WTC11 (cell line): ENCODE results near the gene GCC1.

ENCODE experiments used
- ETV6 ChIP-seq: sonication (generic); formaldehyde crosslinking; IDR thresholded peaks from 2 replicates; pipeline ENCODE4 v1.8.1; 2022; ENCODE audit warnings: mild to moderate bottlenecking, missing genetic modification reagents
- MYBL2 ChIP-seq: sonication (generic); formaldehyde crosslinking; IDR thresholded peaks from 2 replicates; pipeline ENCODE4 v1.8.1; 2023; ENCODE audit warnings: mild to moderate bottlenecking, moderate library complexity, missing genetic modification reagents
- NR2C2 ChIP-seq: sonication (generic); formaldehyde crosslinking; IDR thresholded peaks from 2 replicates; pipeline ENCODE4 v1.8.0; 2022; ENCODE audit warnings: mild to moderate bottlenecking, missing genetic modification reagents
- TCF7 ChIP-seq: sonication (generic); formaldehyde crosslinking; IDR thresholded peaks from 2 replicates; pipeline ENCODE4 v1.8.0; 2022; ENCODE audit warnings: mild to moderate bottlenecking, low read depth, missing genetic modification reagents, moderate library complexity
- ZNF263 ChIP-seq: sonication (generic); formaldehyde crosslinking; IDR thresholded peaks from 2 replicates; pipeline ENCODE4 v1.8.1; 2022; ENCODE audit warnings: low read depth, mild to moderate bottlenecking, moderate library complexity, missing genetic modification reagents
- TF ChIP-seq, protein P1 (sequence below): fragments of 200-600 bp; IDR thresholded peaks from 2 replicates; pipeline ENCODE4 v1.8.0; 2022; ENCODE audit warnings: antibody characterized with exemption
- TF ChIP-seq, protein P2 (sequence below): sonication (generic); formaldehyde crosslinking; IDR thresholded peaks from 2 replicates; pipeline ENCODE4 v1.8.0; 2022; ENCODE audit warnings: mild to moderate bottlenecking, missing genetic modification reagents
- TF ChIP-seq, protein P3 (sequence below): sonication (generic); formaldehyde crosslinking; IDR thresholded peaks from 2 replicates; pipeline ENCODE4 v1.8.1; 2023; ENCODE audit warnings: mild to moderate bottlenecking, missing genetic modification reagents, borderline replicate concordance
- TF ChIP-seq, protein P4 (sequence below): sonication (generic); formaldehyde crosslinking; IDR thresholded peaks from 2 replicates; pipeline ENCODE4 v1.8.0; 2022; ENCODE audit warnings: mild to moderate bottlenecking, missing genetic modification reagents
- TF ChIP-seq, protein P5 (sequence below): sonication (generic); formaldehyde crosslinking; IDR thresholded peaks from 2 replicates; pipeline ENCODE4 v1.8.1; 2022; ENCODE audit warnings: low read depth, missing genetic modification reagents, borderline replicate concordance

DNA sequence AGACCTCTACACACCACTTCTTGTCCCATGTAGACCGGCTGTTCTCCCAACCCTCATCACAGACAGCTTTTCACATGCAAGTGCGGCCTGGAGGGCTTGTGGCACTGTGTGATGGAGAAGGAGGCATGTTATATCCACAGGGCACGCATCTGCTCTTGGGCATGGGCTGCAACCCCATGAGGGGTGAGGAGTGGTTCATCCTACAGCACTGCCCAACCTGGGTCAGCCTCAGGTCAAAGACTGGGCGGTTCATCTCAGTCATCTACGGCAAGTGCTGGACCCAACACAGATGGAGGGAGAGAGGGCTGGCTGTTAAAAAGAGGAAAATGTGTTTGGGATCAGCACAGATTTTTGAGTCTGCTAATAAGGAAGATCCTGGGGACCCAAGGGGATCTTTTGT lies 10.3 kb upstream of the GCC1 start:
- TF ChIP-seq, protein P1, sequence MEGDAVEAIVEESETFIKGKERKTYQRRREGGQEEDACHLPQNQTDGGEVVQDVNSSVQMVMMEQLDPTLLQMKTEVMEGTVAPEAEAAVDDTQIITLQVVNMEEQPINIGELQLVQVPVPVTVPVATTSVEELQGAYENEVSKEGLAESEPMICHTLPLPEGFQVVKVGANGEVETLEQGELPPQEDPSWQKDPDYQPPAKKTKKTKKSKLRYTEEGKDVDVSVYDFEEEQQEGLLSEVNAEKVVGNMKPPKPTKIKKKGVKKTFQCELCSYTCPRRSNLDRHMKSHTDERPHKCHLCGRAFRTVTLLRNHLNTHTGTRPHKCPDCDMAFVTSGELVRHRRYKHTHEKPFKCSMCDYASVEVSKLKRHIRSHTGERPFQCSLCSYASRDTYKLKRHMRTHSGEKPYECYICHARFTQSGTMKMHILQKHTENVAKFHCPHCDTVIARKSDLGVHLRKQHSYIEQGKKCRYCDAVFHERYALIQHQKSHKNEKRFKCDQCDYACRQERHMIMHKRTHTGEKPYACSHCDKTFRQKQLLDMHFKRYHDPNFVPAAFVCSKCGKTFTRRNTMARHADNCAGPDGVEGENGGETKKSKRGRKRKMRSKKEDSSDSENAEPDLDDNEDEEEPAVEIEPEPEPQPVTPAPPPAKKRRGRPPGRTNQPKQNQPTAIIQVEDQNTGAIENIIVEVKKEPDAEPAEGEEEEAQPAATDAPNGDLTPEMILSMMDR, result no peak
- TF ChIP-seq, protein P2, sequence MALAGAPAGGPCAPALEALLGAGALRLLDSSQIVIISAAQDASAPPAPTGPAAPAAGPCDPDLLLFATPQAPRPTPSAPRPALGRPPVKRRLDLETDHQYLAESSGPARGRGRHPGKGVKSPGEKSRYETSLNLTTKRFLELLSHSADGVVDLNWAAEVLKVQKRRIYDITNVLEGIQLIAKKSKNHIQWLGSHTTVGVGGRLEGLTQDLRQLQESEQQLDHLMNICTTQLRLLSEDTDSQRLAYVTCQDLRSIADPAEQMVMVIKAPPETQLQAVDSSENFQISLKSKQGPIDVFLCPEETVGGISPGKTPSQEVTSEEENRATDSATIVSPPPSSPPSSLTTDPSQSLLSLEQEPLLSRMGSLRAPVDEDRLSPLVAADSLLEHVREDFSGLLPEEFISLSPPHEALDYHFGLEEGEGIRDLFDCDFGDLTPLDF (CRISPR knock-in tag), result no peak
- TF ChIP-seq ZNF263 (CRISPR knock-in tag), result no peak
- TF ChIP-seq, protein P3, sequence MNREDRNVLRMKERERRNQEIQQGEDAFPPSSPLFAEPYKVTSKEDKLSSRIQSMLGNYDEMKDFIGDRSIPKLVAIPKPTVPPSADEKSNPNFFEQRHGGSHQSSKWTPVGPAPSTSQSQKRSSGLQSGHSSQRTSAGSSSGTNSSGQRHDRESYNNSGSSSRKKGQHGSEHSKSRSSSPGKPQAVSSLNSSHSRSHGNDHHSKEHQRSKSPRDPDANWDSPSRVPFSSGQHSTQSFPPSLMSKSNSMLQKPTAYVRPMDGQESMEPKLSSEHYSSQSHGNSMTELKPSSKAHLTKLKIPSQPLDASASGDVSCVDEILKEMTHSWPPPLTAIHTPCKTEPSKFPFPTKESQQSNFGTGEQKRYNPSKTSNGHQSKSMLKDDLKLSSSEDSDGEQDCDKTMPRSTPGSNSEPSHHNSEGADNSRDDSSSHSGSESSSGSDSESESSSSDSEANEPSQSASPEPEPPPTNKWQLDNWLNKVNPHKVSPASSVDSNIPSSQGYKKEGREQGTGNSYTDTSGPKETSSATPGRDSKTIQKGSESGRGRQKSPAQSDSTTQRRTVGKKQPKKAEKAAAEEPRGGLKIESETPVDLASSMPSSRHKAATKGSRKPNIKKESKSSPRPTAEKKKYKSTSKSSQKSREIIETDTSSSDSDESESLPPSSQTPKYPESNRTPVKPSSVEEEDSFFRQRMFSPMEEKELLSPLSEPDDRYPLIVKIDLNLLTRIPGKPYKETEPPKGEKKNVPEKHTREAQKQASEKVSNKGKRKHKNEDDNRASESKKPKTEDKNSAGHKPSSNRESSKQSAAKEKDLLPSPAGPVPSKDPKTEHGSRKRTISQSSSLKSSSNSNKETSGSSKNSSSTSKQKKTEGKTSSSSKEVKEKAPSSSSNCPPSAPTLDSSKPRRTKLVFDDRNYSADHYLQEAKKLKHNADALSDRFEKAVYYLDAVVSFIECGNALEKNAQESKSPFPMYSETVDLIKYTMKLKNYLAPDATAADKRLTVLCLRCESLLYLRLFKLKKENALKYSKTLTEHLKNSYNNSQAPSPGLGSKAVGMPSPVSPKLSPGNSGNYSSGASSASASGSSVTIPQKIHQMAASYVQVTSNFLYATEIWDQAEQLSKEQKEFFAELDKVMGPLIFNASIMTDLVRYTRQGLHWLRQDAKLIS, result no peak
- no peak for TF ChIP-seq TCF7 (CRISPR knock-in tag)
- no peak for TF ChIP-seq NR2C2 (CRISPR knock-in tag)
- TF ChIP-seq, protein P4, sequence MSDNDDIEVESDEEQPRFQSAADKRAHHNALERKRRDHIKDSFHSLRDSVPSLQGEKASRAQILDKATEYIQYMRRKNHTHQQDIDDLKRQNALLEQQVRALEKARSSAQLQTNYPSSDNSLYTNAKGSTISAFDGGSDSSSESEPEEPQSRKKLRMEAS (CRISPR knock-in tag), result no peak
- TF ChIP-seq ETV6 (CRISPR knock-in tag), result no peak
- TF ChIP-seq, protein P5, sequence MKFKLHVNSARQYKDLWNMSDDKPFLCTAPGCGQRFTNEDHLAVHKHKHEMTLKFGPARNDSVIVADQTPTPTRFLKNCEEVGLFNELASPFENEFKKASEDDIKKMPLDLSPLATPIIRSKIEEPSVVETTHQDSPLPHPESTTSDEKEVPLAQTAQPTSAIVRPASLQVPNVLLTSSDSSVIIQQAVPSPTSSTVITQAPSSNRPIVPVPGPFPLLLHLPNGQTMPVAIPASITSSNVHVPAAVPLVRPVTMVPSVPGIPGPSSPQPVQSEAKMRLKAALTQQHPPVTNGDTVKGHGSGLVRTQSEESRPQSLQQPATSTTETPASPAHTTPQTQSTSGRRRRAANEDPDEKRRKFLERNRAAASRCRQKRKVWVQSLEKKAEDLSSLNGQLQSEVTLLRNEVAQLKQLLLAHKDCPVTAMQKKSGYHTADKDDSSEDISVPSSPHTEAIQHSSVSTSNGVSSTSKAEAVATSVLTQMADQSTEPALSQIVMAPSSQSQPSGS (CRISPR knock-in tag), result no peak
- TF ChIP-seq MYBL2, result no peak
